NCI-H1048 (cell line): ENCODE measurements around the gene LSM14B.
"Not testable (repeated sequence)": the region's sequence is repeated elsewhere in the genome, so short reads cannot be mapped to it uniquely, and the experiment has no call there.

Experiments
- DNase-seq: peaks from one replicate; lab custom pipeline; 2025; lab: John Stamatoyannopoulos, UW

Gene LSM14B

GRCh38 chr20:62121776-62122653, at the start of gene LSM14B:
LSM14B (plus strand) TSS chr20:62122475; CDS start chr20:62122667, 192 bp downstream.
- DNase-seq = peak; percentile 87

- DNase-seq = no peak
These were observed 49.0 kb upstream of the LSM14B start for GRCh38 chr20:62073323-62073722.

GRCh38 chr20:62079166-62079565, 43.1 kb upstream of the LSM14B start:
- no peak for DNase-seq

GRCh38 chr20:62080249-62080990, 41.9 kb upstream of the LSM14B start:
- no peak for DNase-seq

- DNase-seq = no peak
These were observed 39.0 kb upstream of the LSM14B start for GRCh38 chr20:62083312-62083711.

GRCh38 chr20:62084224-62084623, 38.1 kb upstream of the LSM14B start:
- not testable (repeated sequence) for DNase-seq

- no peak for DNase-seq
These were observed 37.1 kb upstream of the LSM14B start for GRCh38 chr20:62085206-62085605.

- DNase-seq = no peak
These were observed 35.0 kb upstream of the LSM14B start for GRCh38 chr20:62087227-62087626.

GRCh38 chr20:62087632-62088031, 34.6 kb upstream of the LSM14B start:
- DNase-seq = no peak

GRCh38 chr20:62088258-62089127, 33.8 kb upstream of the LSM14B start:
- no peak for DNase-seq

- DNase-seq = no peak
These were observed 32.9 kb upstream of the LSM14B start for GRCh38 chr20:62089393-62089792.

- no peak for DNase-seq
These were observed 25.6 kb upstream of the LSM14B start for GRCh38 chr20:62096421-62097380.

GRCh38 chr20:62097881-62098407, 24.3 kb upstream of the LSM14B start:
- DNase-seq = no peak

GRCh38 chr20:62101078-62101477, 21.2 kb upstream of the LSM14B start:
- DNase-seq = no peak

GRCh38 chr20:62103508-62104233, 18.6 kb upstream of the LSM14B start:
- DNase-seq = no peak

GRCh38 chr20:62104234-62104789, 18.0 kb upstream of the LSM14B start:
- no peak for DNase-seq

GRCh38 chr20:62104791-62105345, 17.4 kb upstream of the LSM14B start:
- no peak for DNase-seq

GRCh38 chr20:62105592-62105991, 16.7 kb upstream of the LSM14B start:
- DNase-seq = no peak

- DNase-seq = no peak
These were observed 11.1 kb upstream of the LSM14B start for GRCh38 chr20:62111148-62111547.
